ENCODE results near the gene POLN.

The POLN gene

GRCh38 chr4:2241410-2242353 lies at the start of gene POLN, which contains the start of gene HAUS3:
Gene POLN, minus strand, starts transcription at chr4:2242121. Its CDS starts 12,890 bp downstream, at chr4:2229231.
Gene HAUS3, minus strand, starts transcription at chr4:2242121. Its CDS starts 1,175 bp downstream, at chr4:2240946.
- peak; percentile 99 for DNase-seq

- DNase-seq, result peak; percentile 53
Observed at GRCh38 chr4:2290974-2291704, 49.2 kb upstream of the POLN start.

- DNase-seq, result no peak
Observed at GRCh38 chr4:2290488-2290887, 48.6 kb upstream of the POLN start.

GRCh38 chr4:2289955-2290333 lies 48.0 kb upstream of the POLN start:
- DNase-seq, result no peak

GRCh38 chr4:2289311-2289954 lies 47.5 kb upstream of the POLN start:
- DNase-seq, result no peak

GRCh38 chr4:2288051-2288541 lies 46.2 kb upstream of the POLN start:
- no peak for DNase-seq

GRCh38 chr4:2287594-2287915 lies 45.6 kb upstream of the POLN start:
- DNase-seq, result no peak

GRCh38 chr4:2286904-2287593 lies 45.1 kb upstream of the POLN start:
- no peak for DNase-seq

GRCh38 chr4:2285613-2286381 lies 43.9 kb upstream of the POLN start:
- DNase-seq, result no peak

GRCh38 chr4:2284934-2285612 lies 43.2 kb upstream of the POLN start:
- DNase-seq, result no peak

- DNase-seq, result no peak
Observed at GRCh38 chr4:2284161-2284933, 42.4 kb upstream of the POLN start.

GRCh38 chr4:2283199-2283711 lies 41.3 kb upstream of the POLN start:
- no peak for DNase-seq

- peak; percentile 81 for DNase-seq
Observed at GRCh38 chr4:2281575-2282343, 39.8 kb upstream of the POLN start.

- no peak for DNase-seq
Observed at GRCh38 chr4:2280531-2281300, 38.8 kb upstream of the POLN start.

- DNase-seq, result no peak
Observed at GRCh38 chr4:2277956-2278355, 36.0 kb upstream of the POLN start.

GRCh38 chr4:2276581-2277325 lies 34.8 kb upstream of the POLN start:
- no peak for DNase-seq

GRCh38 chr4:2275546-2276251 lies 33.8 kb upstream of the POLN start:
- DNase-seq, result no peak
